ENCODE data around the gene TENM3.
A peak's percentile ranks its signal among the peaks of the same experiment; 100 is the strongest.
"Not testable (repeated sequence)": the region's sequence is repeated elsewhere in the genome, so short reads cannot be mapped to it uniquely, and the experiment has no call there.

Gene TENM3

GRCh38 chr4:182243204-182243603 lies at the start of gene TENM3:
Gene TENM3 (plus strand): TSS chr4:182243402. CDS start chr4:182324021, 80,619 bp downstream.
- DNase-seq = not testable (repeated sequence)

GRCh38 chr4:182194091-182194824 lies 48.9 kb upstream of the TENM3 start:
- no peak for DNase-seq

DNA sequence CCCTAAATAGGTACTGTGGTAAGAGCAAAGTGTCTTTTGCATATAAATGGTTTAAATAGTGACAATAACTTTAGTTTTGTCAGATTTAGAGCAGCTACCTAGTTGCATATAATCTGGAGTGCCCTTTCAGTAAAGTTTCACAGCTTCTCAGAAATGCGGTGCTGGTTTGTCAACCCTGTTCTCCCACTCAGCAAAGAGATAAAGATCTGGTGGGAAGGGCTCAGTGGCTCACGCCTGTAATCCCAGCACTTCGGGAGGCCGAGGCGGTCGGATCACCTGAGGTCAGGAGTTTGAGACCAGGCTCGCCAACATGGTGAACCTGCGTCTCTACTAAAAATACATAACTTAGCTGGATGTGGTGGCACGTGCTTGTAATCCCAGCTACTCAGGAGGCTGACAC lies 45.6 kb upstream of the TENM3 start:
- no peak for DNase-seq

DNA sequence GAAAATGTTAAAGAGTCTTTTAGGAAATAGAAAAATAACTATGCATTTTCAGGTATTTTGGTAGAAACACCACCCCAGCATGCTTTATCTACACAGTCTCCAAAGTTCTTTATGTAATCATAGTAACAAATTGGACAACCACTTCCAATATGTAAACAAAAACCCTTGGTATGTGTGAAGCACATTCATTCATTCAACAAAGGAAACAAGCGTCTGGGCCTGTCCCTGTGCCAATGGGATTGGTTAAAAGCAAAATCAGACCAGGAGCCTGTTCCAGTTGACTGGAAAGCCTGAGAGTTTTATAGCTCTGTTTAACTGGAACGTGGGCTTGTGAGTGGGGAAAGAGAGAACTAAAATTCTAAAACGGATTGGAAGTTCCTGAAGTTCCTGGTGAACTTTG lies 41.3 kb upstream of the TENM3 start:
- no peak for DNase-seq

- no peak for DNase-seq
These were observed 40.6 kb upstream of the TENM3 start for GRCh38 chr4:182202650-182203049.

GRCh38 chr4:182203872-182204411 lies 39.3 kb upstream of the TENM3 start:
- no peak for DNase-seq

GRCh38 chr4:182205306-182205705 lies 37.9 kb upstream of the TENM3 start:
- DNase-seq = no peak

DNA sequence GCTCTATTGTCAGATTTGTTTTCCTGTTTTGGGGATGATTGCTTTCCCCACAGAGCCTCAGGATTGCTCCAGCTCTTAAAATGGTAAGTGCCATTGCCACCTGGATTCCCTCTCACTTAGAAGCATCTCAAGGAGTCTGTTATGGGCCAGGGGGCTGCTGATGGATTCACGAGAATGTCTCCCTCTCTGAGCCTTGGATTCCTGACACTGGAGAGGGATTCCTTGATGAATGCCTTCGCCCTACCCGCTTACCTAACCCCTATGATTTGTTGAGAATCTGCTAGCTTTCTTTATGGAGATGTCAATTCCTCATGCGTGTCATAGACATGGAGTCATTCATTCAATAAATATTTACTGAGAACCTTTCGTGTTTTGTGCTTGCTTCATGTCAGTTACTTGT lies 36.9 kb upstream of the TENM3 start:
- no peak for DNase-seq

- no peak for DNase-seq
These were observed 36.3 kb upstream of the TENM3 start for GRCh38 chr4:182206916-182207315.

- no peak for DNase-seq
These were observed 35.3 kb upstream of the TENM3 start for GRCh38 chr4:182207830-182208396.

DNA sequence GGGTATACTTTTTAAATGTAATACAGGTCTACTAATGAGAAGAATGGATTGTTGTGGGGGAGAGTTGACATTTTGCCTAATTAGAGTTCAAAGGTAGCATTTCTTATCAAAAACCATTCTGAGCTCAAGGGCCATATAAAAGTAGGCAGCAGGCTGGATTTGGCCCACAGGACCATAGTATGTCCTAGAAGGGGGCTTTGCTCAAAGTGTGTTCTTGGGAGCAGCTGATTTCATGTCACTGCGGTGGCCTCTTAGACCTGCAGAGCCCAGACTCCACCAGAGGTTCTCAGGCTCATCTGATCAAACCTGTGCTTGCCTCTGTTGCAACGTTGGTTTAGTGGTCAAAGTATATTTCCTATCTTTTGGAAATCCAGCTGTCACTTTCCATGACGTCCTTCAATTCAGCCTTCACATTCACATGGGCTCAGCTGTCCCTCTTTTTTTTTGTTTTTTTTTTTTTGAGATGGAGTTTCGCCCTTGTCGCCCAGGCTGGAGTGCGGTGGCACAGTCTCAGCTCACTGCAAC lies 34.6 kb upstream of the TENM3 start:
- DNase-seq = no peak

DNA sequence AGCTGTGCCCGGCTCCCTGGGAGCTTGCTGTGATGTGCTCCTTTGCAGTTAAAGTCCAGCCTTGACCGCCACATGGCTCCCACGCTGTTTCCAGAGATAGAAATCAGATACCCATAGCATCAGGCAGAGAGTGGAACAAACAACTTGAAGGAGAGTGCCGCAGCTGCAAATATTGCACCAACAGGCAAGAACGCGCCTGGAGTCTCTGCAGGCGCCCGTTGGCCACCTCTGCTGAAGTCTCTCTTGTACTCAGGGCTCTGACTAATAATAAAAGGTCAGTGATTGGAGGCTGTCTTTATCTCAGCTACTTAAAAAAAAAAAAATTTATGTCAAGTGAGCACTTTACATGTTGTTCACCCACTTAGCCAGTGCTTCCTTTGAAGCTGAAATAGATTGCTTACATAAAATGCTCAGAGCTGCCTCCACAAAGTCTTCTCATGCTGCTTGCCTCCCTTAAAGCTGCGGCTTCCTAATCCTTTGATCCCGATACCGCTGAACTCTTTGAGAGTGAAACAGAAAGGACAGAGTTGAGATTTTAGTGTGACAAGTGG lies 30.9 kb upstream of the TENM3 start:
- DNase-seq = peak; percentile 34

DNA sequence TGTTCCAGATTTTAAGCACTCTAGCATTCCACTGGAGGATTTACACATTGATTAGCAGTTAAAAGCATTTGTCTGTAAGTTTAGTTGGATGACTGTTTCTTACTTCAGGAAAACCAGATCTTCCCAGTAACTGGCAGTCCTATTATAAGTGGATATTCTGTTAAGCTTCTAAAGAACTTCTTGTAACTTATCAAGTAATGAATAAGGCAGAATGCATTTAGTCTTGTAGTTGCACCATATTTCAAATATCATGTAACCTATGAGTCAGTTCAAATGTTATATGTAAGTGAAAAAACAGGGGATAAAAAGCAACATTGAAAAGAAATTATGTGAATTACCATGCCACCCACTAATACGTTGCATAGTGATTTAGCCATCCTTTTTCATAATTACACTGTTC lies 30.2 kb upstream of the TENM3 start:
- DNase-seq = no peak

DNA sequence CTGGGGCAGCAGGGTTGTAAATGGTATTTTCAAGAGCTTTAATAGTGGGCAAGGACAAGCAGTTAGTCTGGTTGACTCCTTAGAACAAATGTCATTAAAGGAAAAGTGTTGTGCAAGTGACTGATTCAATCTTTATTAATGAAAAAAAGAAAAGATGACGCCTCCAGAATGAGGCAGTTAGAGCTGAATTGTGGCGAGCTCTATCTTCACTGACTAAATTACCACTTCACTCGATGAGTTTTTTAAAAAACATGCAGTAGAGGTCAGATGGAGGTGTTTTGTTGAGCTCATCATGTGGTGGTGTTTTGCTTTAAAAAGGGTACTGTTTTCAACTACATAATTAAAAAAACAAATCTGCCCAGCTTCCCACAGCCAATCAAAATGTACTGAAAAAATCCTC lies 28.1 kb upstream of the TENM3 start:
- no peak for DNase-seq

- DNase-seq = no peak
These were observed 27.2 kb upstream of the TENM3 start for GRCh38 chr4:182216005-182216404.

DNA sequence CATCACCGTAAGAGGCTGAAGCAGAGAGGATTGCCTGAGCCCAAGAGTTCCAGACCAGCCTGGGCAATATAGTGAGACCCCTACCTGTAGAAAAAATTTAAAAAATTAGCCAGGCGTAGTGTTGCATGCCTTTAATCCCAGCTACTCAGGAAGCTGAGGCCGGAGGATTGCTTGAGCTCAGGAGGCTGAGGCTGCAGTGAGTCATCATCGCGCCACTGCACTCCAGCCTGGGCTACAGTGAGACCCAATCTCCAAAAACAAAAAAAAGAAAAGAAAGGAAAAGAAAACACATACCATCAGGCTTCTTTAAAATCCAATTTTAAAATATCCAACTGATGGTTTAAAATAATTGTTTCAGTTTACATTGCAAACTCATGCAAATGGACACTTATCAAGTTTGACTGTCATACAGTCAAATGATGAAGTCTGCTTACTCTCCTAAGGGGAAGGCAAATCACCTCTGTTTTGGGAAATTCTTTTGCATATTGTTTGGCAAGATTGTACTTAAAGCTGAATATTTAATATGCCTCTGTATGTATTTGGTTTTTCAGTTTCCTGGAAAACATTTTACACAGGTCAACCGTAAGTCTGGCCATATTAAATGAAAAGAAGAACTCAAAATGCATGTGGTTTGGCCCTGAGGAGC lies 23.7 kb upstream of the TENM3 start:
- DNase-seq = no peak

DNA sequence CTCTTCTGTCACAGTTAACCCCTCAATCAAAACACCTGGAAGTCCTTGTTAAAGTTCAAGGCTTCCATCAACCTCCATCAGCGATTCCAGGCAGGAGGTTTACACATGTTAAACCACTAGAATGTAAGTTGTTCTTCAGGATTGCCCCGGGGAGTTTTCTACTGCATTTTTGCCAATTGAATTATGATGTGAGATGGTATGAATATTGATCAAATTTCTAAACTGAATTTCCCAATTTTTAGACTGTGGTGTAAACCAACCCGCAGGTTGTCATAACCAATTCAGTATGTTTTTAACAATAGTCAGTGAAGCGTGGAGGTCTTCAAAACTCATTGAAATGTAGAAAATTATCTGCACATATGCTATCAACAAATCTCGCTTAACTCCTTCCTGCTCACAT lies 21.2 kb upstream of the TENM3 start:
- no peak for DNase-seq

GRCh38 chr4:182222766-182223165 lies 20.4 kb upstream of the TENM3 start:
- DNase-seq = no peak

- no peak for DNase-seq
These were observed 19.5 kb upstream of the TENM3 start for GRCh38 chr4:182223708-182224107.

DNA sequence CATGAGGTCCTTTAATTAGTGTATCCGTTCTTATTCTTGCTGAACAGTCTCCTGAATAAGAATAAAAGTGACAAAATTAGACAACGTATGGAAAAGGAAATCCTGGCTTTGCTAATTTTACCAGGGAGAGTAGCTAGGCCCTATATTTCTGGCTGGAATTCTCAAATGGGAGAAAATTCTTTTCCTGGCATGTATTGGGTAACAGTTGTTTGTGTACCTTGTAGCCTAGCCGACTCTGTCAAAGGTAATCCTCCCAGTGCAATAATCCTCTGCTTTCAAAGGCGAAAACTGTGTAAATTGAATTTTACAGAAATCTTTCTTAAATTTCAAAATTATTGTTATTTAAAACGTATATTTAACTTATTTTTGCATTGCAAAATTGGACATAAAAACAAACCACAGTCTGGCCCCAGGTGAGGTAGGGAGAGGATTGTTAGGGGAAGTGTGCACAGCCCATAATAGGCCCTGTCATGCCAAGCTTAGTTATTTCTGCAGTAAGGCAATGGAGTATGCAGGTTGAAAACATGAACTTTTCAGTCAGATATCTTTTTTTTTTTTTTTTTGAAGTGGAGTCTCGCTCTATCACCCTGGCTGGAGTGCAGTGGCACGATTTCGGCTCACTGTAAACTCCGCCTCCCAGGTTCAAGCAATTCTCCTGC lies 18.9 kb upstream of the TENM3 start:
- DNase-seq = no peak

- no peak for DNase-seq
These were observed 17.8 kb upstream of the TENM3 start for GRCh38 chr4:182225257-182225852.

- DNase-seq = no peak
These were observed 15.6 kb upstream of the TENM3 start for GRCh38 chr4:182227611-182228010.
